Gastroesophageal sphincter (tissue), 3 donors: ENCODE data around the gene FHAD1.

ENCODE experiments used
- CTCF ChIP-seq, 4 experiments: fragments of 200-600 bp in 2 of 4; fragments of 450-650 bp in 2 of 4; sonication (generic) in 1 of 4; IDR thresholded peaks; one replicate each; pipeline ENCODE4 v1.5.1; 2017 to 2019; ENCODE audit warnings: antibody characterized with exemption in 4 of 4, mild to moderate bottlenecking in 2 of 4, moderate library complexity in 2 of 4
- EP300 ChIP-seq: sonication (generic); formaldehyde crosslinking; IDR thresholded peaks from one replicate; pipeline ENCODE4 v1.6.1; 2017; ENCODE audit warnings: antibody characterized with exemption, mild to moderate bottlenecking
- POLR2A ChIP-seq, 2 donors: fragments of 450-650 bp; IDR thresholded peaks; one replicate each; pipeline ENCODE4 v1.6.1; 2017; ENCODE audit warnings: antibody characterized with exemption in 2 of 2, mild to moderate bottlenecking in 2 of 2, moderate library complexity in 1 of 2
- POLR2AphosphoS5 ChIP-seq: sonication (generic); formaldehyde crosslinking; IDR thresholded peaks from one replicate; pipeline ENCODE4 v1.6.1; 2017; ENCODE audit warnings: antibody characterized with exemption

GRCh38 chr1:15257309-15257708 is 10.3 kb downstream of the FHAD1 start:
- TF ChIP-seq CTCF (IDR thresholded peaks at IDR 0.05) (no peak), POLR2A (IDR thresholded peaks at IDR 0.05) (no peak), POLR2AphosphoS5 (no peak), EP300 (no peak)
